GM12891 (cell line): Measurements from ENCODE around the gene SBK2.

Experiments used
- DNase-seq: peaks from one replicate; pipeline ENCODE4 v3.0.0; 2011; ENCODE audit warnings: low spot score; ENCODE audit not compliant: insufficient read length
- FAIRE-seq: peaks from 2 replicates; lab custom pipeline; 2011; peaks lifted over from hg19 to GRCh38; lab: Jason Lieb, UNC
- PAX5 ChIP-seq: IDR thresholded peaks from 2 replicates; pipeline ENCODE4 v1.6.1; 2011; ENCODE audit warnings: low read length, moderate library complexity, mild to moderate bottlenecking; ENCODE audit not compliant: insufficient read depth, severe bottlenecking
- POLR2A ChIP-seq: IDR thresholded peaks from 2 replicates; pipeline ENCODE4 v1.6.1; 2011; ENCODE audit warnings: low read depth, low read length, control low read depth
- POLR2AphosphoS5 ChIP-seq: IDR thresholded peaks from 2 replicates; pipeline ENCODE4 v1.6.1; 2011; ENCODE audit warnings: low read depth, low read length, control low read depth
- POU2F2 ChIP-seq: IDR thresholded peaks from 2 replicates; pipeline ENCODE4 v1.6.1; 2011; ENCODE audit warnings: low read depth, mild to moderate bottlenecking, control low read depth, low read length, moderate library complexity
- SPI1 ChIP-seq: IDR thresholded peaks from 2 replicates; pipeline ENCODE4 v1.6.1; 2011; ENCODE audit warnings: low read depth, low read length, control low read depth
- TAF1 ChIP-seq: IDR thresholded peaks from 2 replicates; pipeline ENCODE4 v1.6.1; 2011; ENCODE audit warnings: low read depth, low read length, control low read depth

Gene SBK2

DNA sequence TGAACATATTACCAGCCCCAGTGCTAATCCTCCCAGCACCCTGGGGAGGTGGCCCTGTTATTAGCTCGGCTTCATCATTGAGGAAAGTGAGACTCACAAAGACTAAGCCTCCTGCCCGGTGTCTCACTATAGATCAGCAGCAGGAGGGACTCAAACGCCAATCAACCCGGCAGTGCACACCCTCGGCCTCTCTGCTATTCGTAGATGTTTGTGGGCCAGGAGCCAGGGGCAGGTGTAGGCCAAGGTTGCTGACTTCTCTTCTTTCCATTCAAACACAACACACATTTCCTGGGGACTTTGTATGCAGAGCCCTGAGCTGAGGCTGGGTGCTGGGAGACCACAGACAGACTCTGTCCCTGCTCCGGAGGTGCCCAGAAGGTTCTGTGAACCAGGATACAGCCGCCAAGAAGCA lies 17.8 kb upstream of the SBK2 start:
- no peak for DNase-seq
- no peak for FAIRE-seq
- TF ChIP-seq PAX5 (no peak), POLR2AphosphoS5 (no peak), POU2F2 (no peak), SPI1 (no peak), POLR2A (no peak), TAF1 (no peak)

DNA sequence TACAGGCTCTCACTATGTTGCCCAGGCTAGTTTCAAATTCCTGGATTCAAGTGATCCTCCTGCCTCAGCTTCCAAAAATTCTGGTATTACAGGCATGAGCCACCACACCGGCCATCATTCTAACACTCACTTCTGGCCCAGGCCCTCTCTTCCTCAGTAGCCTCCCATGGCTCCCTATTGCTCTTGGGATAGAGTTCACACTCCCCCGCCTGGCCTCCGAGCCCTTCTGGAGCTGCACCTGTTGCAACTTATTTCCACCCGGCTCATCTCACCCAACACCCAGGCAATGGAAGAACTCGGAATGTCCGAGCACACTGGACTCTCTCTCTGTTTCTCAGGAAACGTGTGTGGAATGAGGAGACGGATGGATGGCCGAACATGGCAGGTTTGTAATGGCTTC lies 17.4 kb upstream of the SBK2 start:
- FAIRE-seq (no peak), DNase-seq (no peak)
- no peak for TF ChIP-seq POU2F2
- no peak for TF ChIP-seq TAF1
- TF ChIP-seq SPI1, result no peak
- TF ChIP-seq PAX5, result no peak
- TF ChIP-seq POLR2AphosphoS5, result no peak
- no peak for TF ChIP-seq POLR2A

DNA sequence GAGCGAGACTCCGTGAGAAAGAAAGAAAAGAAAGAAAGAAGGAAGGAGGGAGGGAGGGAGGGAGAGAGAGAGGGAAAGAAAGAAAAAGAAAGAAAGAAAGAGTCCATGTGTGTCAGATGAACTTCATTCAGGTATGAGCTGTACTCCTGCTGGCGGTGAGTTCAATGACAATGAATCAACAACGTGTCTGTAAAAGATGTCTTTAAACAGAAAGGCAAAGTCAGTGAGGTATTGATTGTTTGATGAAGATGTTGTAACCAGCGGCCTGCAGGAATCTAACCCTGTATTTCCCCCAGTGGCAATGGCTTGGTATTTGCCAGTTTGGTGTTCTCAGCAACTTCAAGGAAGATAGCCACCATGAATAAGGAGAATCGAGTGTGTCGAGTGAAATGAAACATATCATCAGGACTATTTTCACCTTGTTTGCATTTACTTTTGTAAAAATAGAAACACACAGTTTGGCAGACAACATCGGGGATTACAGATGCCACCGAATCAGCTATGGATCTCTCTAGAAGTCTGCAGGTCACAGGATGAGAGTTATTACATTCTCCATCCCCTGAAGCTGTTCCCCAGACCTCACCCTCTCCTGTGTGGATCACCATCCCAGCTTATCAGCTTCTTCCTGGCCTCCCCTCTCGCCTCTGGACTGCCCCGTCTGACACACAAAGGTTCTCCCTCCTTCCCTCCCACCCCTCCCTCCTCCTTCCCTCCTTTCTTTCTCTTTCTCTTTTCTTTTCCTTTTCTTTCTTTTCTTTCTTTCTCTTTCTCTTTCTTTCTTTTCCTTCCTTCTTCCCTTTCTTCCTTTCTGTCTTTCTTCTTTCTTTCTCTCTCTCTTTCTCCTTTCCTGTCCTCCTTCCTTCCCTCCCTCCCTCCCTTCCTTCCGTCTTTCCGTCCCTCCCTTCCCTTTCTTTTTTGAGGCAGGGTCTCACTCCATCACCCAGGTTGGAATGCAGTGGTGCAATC lies 16.6 kb upstream of the SBK2 start:
- TF ChIP-seq POU2F2 (no peak), POLR2A (no peak), POLR2AphosphoS5 (no peak), SPI1 (no peak), TAF1 (no peak), PAX5 (no peak)
- FAIRE-seq, result no peak
- no peak for DNase-seq

DNA sequence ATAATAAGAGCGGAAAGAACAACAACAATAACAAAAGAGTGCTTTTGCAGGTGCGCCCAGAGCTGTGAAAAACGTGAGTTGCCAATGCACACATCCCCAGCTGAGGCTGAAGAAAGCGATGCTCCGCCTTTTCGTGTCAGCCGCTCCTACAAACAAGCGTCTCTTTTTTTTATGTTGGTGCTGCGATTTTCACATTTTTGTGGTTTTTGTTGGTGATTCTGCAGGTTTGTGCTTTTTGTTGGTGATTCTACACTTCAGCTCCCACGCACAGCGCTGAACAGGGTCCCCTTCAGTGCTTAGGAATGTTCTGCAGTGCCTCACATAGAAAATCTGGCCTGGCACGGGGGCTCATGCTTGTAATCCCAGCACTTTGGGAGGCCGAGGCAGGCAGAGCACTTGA lies 15.7 kb upstream of the SBK2 start:
- no peak for FAIRE-seq
- no peak for DNase-seq

DNA sequence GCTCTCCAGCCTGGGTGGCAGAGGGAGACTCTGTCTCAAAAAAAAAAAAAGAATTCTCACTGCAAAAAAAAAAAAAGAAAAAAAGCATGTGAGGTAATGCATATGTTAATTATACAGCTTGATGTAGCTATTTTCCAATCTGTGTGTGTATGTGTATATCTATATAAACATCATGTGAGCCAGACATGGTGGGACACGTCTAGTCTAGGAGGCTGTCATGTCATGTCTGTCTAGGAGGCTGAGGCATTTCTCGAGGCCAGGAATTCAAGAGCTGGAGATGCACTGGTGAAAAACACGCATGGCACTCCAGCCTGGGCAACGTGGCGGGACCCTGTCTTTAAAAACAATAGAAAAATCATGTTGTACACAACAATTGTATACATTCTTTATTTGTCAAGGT lies 15.3 kb upstream of the SBK2 start:
- FAIRE-seq (no peak), DNase-seq (no peak)
- TF ChIP-seq POLR2AphosphoS5 (no peak), TAF1 (no peak), POU2F2 (no peak), SPI1 (no peak), PAX5 (no peak), POLR2A (no peak)

More for the DNA sequence above, 15.7 kb upstream of the SBK2 start:
- TF ChIP-seq POU2F2 (no peak), POLR2A (no peak), PAX5 (no peak), POLR2AphosphoS5 (no peak), TAF1 (no peak), SPI1 (no peak)

DNA sequence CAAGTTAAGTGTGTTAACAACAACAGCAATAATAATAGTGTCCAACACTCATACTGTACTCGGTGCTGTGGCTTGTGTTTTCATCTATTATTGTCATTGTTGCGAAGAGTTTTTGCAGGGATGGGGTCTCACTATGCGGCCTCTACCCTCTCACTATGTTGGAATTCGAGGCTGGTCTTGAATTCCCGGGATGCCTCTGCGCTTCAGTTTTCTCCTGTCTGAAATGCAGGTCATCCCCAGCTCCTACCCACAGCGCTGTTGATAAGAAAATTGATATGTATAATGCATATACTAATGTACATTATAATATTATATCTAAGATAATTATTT lies 13.4 kb upstream of the SBK2 start:
- TF ChIP-seq POLR2A (no peak), TAF1 (no peak), PAX5 (no peak), POU2F2 (no peak), SPI1 (no peak), POLR2AphosphoS5 (no peak)
- no peak for DNase-seq
- FAIRE-seq, result no peak

DNA sequence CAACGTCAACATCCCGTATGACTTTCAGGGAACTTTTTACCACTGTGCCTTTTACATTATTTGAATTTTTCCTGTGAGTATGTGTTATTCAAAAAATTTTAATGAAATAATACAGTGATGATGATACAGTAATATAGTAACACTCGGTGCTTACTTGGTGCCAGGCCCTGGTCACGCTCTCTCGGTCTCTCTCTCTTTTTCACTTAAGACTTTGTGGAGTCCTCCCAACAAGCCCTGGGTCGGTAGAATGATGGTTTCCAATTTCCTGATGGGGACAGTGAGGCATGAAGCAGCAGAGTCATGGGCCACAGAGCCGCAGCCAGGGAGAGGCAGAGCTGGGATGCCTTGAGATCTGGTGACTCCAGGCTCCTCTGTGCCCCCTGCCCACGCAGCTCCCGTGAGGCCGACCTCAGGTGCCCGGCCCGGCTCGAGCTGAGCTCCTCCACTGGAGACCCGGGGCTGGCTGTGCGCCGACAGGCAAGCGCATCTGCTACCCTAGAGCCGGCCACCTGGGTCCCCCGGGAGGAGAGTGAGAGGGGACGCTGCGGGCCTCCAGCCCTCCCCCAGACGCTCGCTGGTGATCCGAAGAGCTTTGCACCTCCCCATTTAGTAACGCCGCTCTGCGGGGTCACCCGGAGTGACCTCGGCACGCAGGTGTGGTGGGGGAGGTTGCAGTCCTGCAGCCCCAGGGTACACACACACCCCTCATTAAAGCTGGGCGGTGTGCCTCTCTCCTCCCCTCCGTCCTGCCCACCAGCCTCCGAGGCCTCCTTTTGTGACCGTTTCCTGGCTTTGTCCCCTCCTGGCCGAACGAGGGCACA lies 12.8 kb upstream of the SBK2 start:
- DNase-seq, result no peak
- FAIRE-seq, result no peak
- TF ChIP-seq POLR2A, result no peak
- TF ChIP-seq POLR2AphosphoS5, result no peak
- no peak for TF ChIP-seq POU2F2
- no peak for TF ChIP-seq PAX5
- no peak for TF ChIP-seq TAF1
- no peak for TF ChIP-seq SPI1

DNA sequence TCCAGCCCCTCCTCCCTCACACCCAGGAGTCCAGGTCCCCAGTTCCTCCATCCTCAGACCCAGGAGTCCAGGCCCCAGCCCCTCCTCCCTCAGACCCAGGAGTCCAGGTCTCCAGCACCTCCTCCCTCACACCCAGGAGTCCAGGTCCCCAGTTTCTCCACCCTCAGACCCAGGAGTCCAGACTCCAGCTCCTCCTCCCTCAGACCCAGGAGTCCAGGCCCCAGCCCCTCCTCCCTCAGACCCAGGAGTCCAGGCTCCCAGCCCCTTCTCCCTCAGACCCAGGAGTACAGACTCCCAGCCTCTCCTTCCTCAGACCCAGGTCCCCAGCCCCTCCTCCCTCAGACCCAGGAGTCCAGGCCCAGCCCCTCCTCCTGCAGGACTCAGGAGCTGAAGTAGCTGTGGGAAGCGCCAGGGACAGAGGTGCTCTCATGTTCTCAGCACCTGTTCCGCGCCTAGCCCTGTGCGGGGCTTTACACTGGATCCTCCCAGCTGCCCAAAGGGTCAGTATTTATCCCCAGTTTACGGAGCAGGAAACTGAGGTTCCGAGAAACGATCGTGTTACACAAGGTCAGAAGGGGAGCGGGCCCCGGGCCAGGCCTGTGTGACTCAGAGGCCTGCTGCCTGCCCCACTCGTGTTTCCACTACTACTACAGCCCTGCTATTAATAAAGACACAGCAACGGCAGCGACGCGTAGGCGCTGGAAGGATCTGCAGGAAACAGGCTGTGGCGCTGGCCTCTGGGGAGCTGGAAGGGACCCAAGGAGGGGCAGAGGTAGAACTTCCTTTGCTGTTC lies 10.1 kb upstream of the SBK2 start:
- no peak for FAIRE-seq
- TF ChIP-seq SPI1 (no peak), POLR2A (no peak), PAX5 (no peak), TAF1 (no peak), POU2F2 (no peak), POLR2AphosphoS5 (no peak)
- DNase-seq, result no peak
